RPMI7951 (cell line): Measurements from ENCODE around the gene WRNIP1. TPM values are rescaled to one million over a fixed set of nuclear protein-coding genes. Genes with fewer than 3 reads are reported as not detected.

Experiments
- DNase-seq: peaks from one replicate; pipeline ENCODE4 v3.0.0-alpha.2; 2012; ENCODE audit warnings: low read depth
- total RNA-seq: library from RNA; depleted of rRNA; stranded (reverse); fragments of >200 nt; shearing (Covaris generic); gene quantifications from 2 replicates; pipeline ENCODE4 v1.2.3, GENCODE V29; 2014; rRNA removed

Gene WRNIP1
- 60.2 and 62.6 TPM in 2 replicates for total RNA-seq

DNA sequence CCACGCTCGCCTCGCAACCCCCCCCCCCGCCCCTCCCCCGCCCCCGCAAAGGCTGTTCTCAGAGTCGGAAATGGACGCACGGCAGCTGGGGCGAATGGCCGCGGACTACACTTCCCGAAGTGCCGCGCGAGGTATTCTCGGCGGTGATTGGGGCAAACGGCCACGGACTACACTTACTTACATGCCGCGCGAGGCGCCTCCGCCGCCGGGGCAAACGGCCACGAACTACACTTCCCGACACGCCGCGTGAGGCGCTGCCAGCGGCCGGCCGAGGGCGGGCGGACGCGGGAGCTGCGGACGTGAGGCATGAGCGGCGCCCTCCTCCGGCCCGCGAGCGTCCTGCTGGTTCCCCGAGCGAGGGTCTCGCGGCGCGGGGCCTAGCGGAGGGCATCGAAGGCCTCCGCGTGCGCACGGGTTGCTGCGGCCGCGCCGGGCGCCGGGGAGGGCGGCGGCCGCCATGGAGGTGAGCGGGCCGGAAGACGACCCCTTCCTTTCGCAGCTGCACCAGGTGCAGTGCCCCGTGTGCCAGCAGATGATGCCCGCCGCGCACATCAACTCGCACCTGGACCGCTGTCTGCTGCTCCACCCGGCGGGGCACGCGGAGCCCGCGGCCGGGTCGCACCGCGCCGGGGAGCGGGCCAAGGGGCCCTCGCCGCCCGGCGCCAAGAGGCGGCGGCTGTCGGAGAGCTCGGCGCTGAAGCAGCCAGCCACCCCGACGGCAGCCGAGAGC, at the start of gene WRNIP1:
TSS of gene WRNIP1 (plus strand) at position 228 of the 730 bp plus-strand sequence. CDS start at position 458, 230 bp downstream.
- DNase-seq: peak; percentile 99

DNA sequence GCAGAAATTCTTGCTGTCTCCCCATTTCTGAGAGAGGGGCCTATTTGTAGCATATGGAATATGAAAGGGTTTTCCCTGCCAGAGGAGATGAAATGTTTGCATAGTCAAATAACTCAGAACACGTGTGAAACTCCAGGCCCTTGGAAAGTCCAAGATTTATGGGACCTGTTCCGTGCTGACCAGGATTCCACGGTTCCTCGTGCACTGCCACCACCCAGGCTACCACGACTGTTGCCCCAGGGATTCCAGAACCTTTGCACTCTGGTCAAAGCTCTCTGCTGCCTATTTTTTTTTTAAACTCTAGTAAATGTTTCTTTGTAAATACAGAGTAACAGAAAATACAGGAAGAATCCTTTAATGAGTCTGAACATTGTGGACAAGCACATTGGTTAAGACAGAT, 49.5 kb upstream of the WRNIP1 start:
- no peak for DNase-seq

DNA sequence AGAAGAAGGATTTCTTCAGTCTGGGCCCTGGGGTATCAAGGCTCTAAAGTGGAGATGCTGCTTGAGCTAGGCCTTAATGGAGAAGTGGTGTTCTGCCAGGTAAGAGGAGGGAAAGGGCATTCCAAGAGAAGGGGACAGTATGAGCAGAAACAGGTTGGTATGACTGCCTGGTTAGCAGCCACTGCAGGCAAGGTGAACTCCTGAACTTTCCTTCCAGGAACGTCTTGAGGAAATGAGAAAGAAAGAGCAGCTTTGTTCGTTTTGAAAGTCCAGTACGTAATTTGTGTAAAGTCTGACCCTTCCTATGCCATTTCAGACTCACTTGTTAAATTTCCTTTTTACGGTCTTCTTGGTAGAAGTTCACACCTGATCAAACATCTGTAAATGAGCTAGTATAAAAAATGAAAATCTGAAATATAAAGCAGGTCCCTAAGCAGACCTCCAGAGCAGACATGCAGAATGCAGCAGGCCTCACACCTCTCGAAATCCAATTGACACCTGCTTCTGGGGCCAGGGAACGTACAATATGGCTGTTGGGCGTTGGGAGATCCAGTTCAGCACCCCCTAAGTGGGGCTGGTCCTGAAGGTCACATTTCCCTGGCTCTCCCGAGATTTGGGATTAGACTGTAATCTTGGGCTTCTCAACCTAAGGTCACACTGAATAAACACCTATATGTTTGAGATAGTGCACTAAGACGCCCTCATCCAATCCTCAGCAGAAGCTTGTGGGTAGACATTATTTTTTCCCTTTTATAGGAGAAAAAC, 48.1 kb upstream of the WRNIP1 start:
- DNase-seq: no peak

DNA sequence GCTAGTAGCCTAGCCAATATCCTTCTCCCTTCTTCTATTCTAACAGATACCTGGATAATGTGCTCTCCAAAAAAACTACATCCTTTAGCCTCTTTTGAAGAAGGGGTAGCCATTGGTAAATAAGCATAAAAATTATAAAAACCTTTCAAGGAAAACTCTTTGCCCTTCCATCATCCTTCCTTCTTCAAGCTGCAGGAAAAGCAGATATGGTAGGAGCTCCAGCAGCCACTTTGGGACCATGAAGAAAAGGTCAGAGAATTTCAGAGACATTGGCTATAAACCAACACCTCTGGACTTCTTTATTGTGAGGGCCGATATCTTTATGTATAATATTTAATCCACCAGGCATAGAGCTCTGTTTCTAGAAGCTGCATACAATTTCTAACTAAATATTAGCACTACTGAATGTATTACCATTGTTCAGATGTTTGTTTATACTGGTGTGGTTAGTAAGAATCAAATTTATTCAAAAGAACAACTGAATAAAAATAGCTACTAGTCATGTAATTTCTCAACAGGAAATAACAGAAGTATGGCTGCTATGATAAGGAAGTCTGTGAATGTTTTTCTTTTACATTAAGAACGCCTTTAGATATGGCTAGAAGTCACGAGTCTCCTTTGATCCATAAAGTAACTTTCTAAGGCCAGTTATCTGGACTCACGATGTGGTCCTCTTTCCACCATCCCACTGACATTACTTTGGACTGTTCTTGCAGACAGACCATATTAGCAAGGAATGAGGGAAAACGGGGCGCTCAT, 46.7 kb upstream of the WRNIP1 start:
- no peak for DNase-seq

DNA sequence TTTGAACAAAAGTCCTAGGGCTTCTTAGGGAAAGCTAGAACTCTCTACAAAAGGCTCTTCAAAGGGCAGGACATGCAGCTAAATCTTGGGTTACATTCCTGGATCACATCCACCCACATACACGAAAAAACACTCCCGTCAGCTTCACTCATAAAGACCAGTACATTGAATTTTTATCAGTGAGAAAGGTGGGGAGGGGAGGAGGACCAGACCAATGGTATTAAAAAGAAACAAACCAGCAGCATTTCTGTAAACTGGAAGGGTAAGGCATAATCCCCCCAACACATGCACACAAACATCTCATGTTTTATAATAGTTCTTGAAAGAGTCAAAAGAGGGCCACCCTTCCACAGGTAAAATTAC, 46.1 kb upstream of the WRNIP1 start:
- no peak for DNase-seq

DNA sequence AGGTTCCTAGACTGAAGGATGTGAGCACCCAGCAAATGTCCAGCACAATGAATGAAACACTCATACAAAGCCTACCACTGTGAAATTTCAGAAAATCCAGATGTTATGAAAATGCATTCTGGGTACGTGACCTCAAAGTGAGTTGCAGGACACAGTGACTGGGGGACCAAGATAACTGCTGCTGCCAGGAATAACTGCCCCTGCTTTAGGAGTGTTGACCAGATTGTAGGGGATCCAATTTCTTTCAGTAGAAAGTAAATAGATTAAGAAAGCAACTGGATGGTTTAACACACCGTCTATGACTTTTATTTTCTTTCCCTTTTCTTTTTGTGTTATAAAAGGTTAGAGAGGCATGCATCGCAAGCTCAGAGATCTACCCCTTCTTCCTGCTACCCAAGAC, 44.0 kb upstream of the WRNIP1 start:
- no peak for DNase-seq

DNA sequence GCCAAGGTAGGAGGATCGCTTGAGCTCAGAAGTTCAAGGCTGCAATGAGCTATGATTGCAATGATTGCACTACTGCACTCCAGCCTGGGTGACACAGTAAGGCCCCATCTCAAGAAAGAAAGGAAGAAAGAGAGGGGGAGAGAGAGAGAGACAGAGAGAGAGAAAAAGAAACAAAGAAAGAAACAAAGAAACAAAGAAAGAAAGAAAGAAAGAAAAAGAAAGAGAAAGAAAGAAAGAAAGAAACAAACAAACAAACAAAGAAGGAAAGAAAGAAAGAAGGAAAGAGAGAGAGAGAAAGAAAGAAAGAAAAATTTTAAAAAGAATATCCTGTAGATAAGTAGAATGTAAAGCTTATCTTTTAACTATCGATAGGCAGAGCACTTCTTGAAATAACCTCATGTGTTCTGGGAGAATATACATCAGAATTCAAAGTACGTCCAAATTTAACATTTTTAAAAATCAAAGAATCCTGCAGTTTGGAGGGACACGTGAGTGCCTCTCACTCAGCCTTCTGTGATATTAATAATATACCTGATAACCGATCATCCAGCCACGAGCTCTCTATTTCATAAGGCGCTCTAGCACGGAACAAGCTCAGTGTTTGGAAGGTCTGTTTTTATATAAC, 39.7 kb upstream of the WRNIP1 start:
- no peak for DNase-seq

DNA sequence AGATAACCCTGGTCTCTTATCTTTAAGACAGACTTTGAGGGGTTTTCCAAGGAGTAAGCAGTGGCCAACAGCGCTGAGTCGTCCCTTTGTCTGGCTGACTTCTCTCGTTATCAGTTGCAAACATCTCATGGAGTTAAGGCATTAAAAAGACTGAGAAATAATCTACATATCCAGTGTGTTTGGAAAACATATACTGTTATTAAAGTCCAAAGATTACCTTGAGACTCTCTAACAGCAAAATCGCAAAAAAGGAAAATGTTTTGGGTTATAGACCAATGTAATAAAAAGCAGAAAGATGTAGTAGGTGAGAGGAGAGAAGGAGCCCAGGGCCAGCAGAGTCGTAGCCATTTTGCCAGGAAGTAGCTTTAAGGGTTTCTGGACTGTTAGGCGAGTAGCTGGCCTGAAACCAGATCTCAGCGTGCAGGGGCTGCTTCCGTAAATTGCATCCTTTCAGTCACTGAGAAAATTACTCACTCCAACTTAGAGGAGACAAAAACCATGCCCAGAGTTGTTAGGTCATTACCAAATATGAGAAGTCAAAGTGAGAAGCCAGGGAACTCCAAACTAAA, 39.1 kb upstream of the WRNIP1 start:
- peak; percentile 58 for DNase-seq

DNA sequence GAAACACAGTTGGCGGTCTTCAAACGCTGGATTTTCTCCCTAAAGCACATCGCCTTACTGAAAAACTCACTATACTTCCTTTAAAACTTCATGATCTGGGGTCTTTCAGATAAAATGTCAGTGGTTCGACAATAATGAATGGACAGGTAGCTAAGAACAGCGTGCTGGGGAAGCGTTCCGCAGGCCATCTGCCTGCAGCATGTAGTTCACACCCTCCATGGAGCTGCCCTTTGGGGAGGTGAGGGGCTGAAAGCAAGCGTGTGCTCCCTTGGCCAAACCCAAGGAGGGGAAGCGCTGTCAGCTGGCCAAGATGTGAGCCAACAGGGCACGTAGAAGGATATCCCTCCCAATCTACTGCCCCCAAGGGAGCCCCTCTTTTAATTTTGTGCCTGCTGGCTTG, 35.3 kb upstream of the WRNIP1 start:
- no peak for DNase-seq

DNA sequence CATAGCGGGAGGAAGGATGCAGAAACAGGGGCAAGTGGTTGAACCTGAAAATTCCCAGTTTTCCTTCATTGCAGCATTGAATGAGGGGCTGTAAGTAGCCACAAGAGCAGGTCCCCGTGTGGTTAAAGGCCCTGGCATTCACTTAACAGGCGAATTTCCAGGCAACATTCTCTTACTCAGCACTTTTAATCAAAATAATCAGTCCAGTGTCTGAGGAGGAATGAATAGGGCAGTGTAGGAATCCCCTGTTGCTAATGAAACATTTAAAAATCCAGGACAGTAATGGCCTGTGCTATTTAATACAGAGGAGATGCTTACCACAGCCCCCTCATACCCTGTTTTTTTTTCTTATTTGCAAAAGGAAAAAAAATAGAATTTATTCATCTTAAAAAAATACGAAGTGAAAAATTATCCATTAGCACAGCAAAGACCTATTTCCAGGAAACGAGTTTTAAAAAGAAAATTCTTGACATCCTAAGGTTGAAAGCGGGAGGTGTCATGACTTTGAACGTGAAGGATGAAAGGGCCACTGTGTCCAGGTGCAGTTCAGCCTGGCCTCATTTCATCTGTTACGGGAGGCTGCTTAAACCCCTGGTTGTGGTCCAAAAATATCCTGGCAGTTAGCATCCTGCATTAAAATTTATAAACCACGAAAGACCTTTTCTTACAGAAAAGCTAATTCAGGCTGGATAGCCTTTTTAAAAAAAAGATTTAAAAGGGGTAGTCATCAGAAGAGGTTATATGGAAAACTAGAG, 34.7 kb upstream of the WRNIP1 start:
- DNase-seq: no peak

DNA sequence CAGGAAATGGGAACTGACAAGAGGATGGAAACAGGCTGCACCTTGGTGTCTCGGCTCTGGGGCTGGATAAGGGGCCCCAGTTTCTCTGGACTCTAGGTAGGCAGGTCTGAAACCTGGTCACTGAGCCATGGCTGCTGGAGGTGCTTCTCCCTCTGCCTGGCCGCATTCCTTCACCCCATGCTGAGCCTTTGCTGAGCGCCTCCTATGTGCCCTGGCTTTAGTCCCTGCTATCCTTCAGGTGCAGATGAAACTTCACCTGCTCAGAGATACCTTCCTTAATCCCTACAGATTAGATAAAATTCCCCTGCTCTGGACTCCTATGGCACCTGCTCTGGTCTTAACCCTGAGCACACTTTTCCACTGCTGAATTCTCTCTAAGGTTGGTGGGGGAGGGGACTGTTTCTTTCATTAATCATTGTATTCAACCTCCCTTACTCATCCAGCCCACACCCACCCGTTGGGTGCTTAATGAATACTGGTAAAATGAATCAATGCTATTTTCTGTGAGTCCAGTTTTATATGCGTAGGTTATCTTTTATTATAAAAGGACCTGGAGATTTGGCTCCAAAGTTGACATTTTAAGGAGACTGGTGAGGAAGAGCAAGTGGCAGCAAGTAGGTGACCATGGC, 33.8 kb upstream of the WRNIP1 start:
- no peak for DNase-seq

DNA sequence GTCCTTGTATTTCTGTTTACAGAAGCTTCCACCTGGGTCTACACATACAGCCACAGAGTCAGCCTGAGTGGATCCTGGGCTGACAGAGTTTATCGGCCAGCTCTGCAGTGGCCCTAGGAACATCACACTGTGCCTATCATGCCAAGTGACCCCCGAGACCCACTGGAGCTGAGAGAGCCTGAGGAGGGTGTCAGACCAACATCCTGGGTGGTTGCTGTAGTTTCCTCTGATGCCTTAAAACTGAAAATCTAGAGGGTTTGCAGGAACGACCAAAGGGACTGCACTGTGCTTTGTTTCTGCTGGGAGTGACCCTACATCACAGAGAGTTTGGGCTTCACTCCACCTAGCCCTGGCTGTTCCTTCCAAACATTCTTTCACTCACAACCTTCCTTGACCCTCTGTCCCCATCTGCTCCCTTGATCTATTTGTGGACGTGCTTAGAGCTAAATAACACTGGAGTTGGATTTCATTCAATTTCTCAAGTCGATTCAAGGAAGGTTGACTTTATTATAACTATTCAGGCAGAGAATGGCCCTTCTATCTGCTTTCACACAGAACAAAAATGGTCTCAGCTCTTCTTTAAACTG, 32.6 kb upstream of the WRNIP1 start:
- no peak for DNase-seq

DNA sequence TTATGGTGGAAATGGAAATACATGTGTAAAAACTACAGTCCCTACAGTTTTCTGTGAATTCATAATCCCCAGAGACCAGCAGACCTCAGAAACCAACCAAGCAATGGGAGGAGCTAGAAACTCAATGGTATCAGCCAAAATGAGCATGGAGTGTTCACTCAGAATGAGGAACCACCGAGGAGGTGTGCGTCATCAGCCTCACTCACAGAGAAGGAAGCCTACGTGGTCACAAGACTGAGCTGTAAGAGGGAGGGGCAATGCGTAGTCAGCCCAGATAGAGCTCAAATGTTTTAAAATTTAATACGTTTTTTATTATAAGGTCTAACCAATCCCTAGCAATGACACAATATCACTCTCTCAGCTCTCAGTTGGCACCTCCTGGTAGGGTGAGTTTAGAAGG, 31.9 kb upstream of the WRNIP1 start:
- no peak for DNase-seq

DNA sequence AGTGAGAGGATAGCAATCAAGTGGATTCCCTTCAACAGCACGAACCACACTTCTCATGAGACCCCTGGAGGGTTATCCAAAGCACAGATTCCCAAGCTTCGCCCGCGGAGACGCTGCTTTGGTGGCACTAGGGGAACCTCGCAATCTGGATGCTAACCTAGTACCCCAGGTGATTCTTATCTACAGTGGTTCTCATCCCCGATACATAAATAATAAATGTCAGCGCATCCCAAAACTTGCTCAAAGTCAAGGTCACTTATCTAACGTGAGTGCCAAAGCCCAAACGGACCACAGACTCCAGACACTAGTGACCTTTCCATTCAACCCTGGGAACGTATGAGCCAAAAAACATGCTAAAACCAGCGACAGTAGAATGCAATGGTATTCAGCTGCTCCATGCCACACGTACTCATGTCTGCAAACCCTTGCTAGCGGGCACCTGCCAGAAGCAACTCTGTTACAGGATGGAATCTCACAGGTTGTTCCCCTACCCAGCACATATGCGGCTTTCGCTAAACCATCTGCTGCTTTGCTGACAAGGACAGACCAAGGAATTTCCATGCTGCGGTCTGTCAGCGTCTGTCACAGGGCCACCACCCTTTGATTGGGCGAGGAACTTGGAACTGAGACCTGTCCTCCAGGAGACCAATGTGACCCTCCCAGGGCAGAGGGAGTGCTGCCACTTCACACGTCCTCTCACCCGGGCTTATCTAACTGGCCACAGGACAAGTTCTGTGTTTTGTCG, 31.3 kb upstream of the WRNIP1 start:
- no peak for DNase-seq

DNA sequence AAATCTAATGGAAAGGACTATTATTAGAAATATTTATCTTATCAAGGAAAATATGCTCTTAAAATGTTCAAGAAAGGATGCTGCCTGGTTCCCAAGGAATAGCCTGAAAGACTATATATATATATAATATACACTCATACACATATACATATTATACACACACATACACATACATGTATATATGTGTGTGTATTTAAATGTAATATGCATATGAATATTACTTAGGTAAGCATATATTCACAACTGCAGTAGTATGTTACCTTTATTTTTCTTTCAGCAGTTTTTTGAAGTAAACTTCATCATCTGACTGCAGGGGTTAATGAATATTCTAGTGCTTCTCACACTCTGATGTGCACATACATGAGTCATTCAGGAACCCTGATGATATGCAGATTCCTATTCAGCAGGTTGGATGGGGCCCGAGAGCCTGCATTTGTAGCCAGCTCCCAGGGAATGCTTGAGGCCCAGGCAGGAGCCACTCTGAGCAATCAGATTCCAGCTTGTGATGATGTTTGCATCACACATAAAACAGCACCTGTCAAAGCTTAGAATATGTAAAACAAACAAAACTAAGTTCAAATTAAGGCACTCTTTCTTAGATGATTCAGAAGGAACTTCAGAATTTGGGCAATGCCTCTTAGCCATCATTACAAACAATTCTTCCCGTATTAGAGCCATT, 30.6 kb upstream of the WRNIP1 start:
- DNase-seq: no peak

DNA sequence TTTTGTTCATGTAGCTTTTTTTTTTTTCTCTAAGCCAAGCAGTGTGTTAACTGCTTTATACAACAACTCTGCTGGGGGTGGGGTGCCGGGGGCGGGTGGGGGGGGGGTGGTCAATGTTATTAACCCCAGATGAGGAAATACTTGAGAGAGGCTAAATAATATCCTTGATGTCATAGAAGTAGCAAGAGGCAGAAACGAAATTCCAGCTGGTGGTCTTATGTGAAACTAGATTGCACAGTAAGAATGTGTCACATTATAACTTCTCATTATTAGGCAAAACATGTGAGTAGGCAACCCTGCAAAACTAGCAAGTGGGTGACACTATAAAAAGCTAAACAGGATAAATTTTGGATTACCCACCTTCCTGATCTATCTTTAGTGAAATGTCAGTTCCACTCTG, 27.3 kb upstream of the WRNIP1 start:
- DNase-seq: no peak

DNA sequence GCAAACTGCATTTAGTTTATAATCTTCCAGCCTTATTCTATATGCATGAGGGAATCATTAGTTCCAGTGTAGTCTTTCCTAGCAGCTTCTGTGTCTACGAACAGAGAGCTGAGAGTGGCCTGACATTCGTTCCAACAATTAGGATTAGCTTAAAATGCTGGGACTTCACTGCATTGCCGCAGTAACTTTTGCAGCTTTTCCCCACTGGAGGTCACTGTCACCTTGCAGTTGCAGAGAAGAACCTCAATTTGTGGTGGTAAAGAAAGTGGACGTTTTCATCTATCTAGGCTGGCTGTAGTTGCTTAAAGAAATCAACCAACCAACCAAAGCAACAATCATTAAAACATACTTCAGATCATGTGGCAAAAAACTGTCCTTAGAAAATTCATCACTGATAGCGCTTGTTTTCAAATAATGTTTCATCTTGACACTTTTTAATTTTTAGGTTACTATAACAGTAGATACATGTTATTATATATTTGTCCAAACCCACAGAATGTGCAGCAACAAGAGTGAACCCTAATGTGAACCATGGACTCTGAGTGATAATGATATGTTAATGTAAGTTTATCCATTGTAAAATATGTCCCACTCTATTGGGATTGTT, 26.7 kb upstream of the WRNIP1 start:
- peak; percentile 59 for DNase-seq

DNA sequence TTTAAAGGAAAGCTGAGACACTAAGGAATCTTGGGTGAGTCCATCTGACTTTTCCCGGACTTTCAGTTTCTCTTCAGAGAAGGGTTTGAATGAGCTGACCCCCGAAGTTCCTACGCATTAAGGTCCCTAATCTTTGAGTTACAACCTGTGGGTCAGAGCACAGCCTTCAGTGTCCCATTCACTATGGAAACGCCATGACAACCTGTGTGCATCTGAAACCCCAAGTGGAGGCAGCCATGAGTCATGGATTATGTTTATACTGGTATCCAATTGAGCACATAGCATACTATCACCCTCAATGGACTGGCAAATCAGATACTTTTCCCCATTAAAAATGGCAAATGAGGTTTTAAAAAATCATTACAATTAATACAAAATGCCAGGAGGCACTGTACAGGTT, 25.9 kb upstream of the WRNIP1 start:
- peak; percentile 76 for DNase-seq
